HCT116 (cell line): ENCODE data around the gene NRIP3.

Source experiments
- CTCF ChIP-seq, 3 experiments: fragments of 200-600 bp in 1 of 3; sonication (generic) in 1 of 3; IDR thresholded peaks in 2 of 3; conservative IDR thresholded peaks in 1 of 3; 2 replicates each; pipeline ENCODE4 v1.5.1; 2012 to 2017; ENCODE audit warnings: low read depth in 2 of 3, low read length in 2 of 3, antibody characterized with exemption in 1 of 3, borderline replicate concordance in 1 of 3, control low read depth in 1 of 3, mild to moderate bottlenecking in 1 of 3, mixed read lengths in 1 of 3, mixed run types in 1 of 3, moderate library complexity in 1 of 3; ENCODE audit not compliant: insufficient read depth in 1 of 3
- EZH2phosphoT487 ChIP-seq: fragments of 200-600 bp; IDR thresholded peaks from 2 replicates; pipeline ENCODE4 v1.6.1; 2018; ENCODE audit warnings: antibody characterized with exemption, borderline replicate concordance
- RAD21 ChIP-seq: IDR thresholded peaks from 2 replicates; pipeline ENCODE4 v1.6.1; 2012; ENCODE audit warnings: low read depth, mild to moderate bottlenecking
- ZBTB33 ChIP-seq: IDR thresholded peaks from 2 replicates; pipeline ENCODE4 v1.6.1; 2011; ENCODE audit warnings: mild to moderate bottlenecking, low read length, moderate library complexity; ENCODE audit not compliant: insufficient replicate concordance; ENCODE audit errors: extremely low read depth

- TF ChIP-seq EZH2phosphoT487 (no peak), CTCF (IDR thresholded peaks at IDR 0.05 in 2 of 3, conservative IDR thresholded peaks at IDR 0.05 in 1 of 3; ENCODE audit: borderline replicate concordance in 1 of 3, insufficient read depth in 1 of 3, low read depth in 2 of 3, low read length in 2 of 3) (no peak), RAD21 (no peak), ZBTB33 (no peak)
These were observed 54.9 kb downstream of the NRIP3 start for GRCh38 chr11:8948886-8949285.
